GM23338 (cell line): Measurements from ENCODE around the gene CSNK1A1L. TPM values are rescaled to one million over a fixed set of nuclear protein-coding genes. Genes with fewer than 3 reads are reported as not detected.

ENCODE experiments used
- ATAC-seq: fragments of 200-7000 bp; cut with Tn5 transposase; 3 replicates; pipeline ENCODE4 v1.9.1; 2020
- DNase-seq: peaks from one replicate; pipeline ENCODE4 v3.0.0-alpha.2; 2015; ENCODE audit warnings: low spot score
- H2AFZ ChIP-seq: fragments of 200-600 bp; sonication (generic); 2 replicates; pipeline ENCODE4 v1.8.0; 2016; ENCODE audit warnings: antibody characterized with exemption, mild to moderate bottlenecking, moderate library complexity
- H3F3A ChIP-seq: fragments of 200-600 bp; sonication (generic); replicated peaks from 2 replicates; pipeline ENCODE4 v1.8.0; 2017; ENCODE audit warnings: antibody characterized with exemption, mixed run types, low read depth
- H3K27ac ChIP-seq: fragments of 200-600 bp; sonication (generic); 2 replicates; pipeline ENCODE4 v1.6.1; 2016; ENCODE audit warnings: low read depth
- H3K27me3 ChIP-seq: fragments of 200-600 bp; sonication (generic); 2 replicates; pipeline ENCODE4 v1.8.0; 2016; ENCODE audit warnings: mild to moderate bottlenecking, mixed run types, moderate library complexity; ENCODE audit not compliant: insufficient read depth
- H3K36me3 ChIP-seq: fragments of 200-600 bp; sonication (generic); 2 replicates; pipeline ENCODE4 v1.8.0; 2016; ENCODE audit warnings: mild to moderate bottlenecking; ENCODE audit not compliant: insufficient read depth
- H3K4me1 ChIP-seq: fragments of 200-600 bp; sonication (generic); 2 replicates; pipeline ENCODE4 v1.8.0; 2016; ENCODE audit warnings: mild to moderate bottlenecking, moderate library complexity; ENCODE audit not compliant: insufficient read depth
- H3K4me2 ChIP-seq: fragments of 200-600 bp; sonication (generic); 2 replicates; pipeline ENCODE4 v1.7.1; 2017; ENCODE audit warnings: mixed run types
- H3K4me3 ChIP-seq: fragments of 200-600 bp; sonication (generic); 2 replicates; pipeline ENCODE4 v1.6.1; 2016; ENCODE audit warnings: mixed run types
- H3K79me2 ChIP-seq: fragments of 200-600 bp; sonication (generic); replicated peaks from 2 replicates; pipeline ENCODE4 v1.8.0; 2017; ENCODE audit warnings: mild to moderate bottlenecking; ENCODE audit not compliant: insufficient read depth
- H3K9me2 ChIP-seq: fragments of 200-600 bp; sonication (generic); 2 replicates; pipeline ENCODE4 v1.8.0; 2017; ENCODE audit not compliant: insufficient read depth
- H4K20me1 ChIP-seq: fragments of 200-600 bp; sonication (generic); replicated peaks from 2 replicates; pipeline ENCODE4 v1.8.0; 2017; ENCODE audit warnings: mild to moderate bottlenecking; ENCODE audit not compliant: insufficient read depth
- H3K27ac Mint-ChIP-seq: 2 replicates; pipeline ENCODE4 v1.8.0; 2020; ENCODE audit warnings: inconsistent platforms, mild to moderate bottlenecking, moderate library complexity, mixed read lengths
- H3K27me3 Mint-ChIP-seq: 3 replicates; pipeline ENCODE4 v1.8.0; 2022; ENCODE audit warnings: low read depth, mild to moderate bottlenecking, moderate library complexity, mixed read lengths, inconsistent platforms; ENCODE audit not compliant: insufficient read depth, poor library complexity
- H3K36me3 Mint-ChIP-seq: 3 replicates; pipeline ENCODE4 v1.8.0; 2021; ENCODE audit warnings: low read depth, mild to moderate bottlenecking, inconsistent platforms, moderate library complexity, mixed read lengths
- H3K4me1 Mint-ChIP-seq: 3 replicates; pipeline ENCODE4 v1.8.0; 2020; ENCODE audit warnings: mild to moderate bottlenecking, inconsistent platforms, mixed read lengths
- H3K4me3 Mint-ChIP-seq: 3 replicates; pipeline ENCODE4 v1.8.0; 2021; ENCODE audit warnings: moderate library complexity, mild to moderate bottlenecking, inconsistent platforms, mixed read lengths
- H3K9me3 Mint-ChIP-seq: 3 replicates; pipeline ENCODE4 v1.8.0; 2020; ENCODE audit warnings: moderate library complexity, mild to moderate bottlenecking, inconsistent platforms, mixed read lengths
- POLR2AphosphoS5 ChIP-seq: IDR thresholded peaks from 2 replicates; pipeline ENCODE4 v1.6.1; 2016; ENCODE audit warnings: antibody characterized with exemption, low read depth
- STAT1 ChIP-seq: IDR thresholded peaks from one replicate; pipeline ENCODE4 v1.6.1; 2016; ENCODE audit warnings: antibody characterized with exemption; ENCODE audit not compliant: unreplicated experiment
- ZNF331 ChIP-seq: fragments of 250-450 bp; sonication (Bioruptor Pico); IDR thresholded peaks from 2 replicates; pipeline ENCODE4 v1.5.0; 2020; ENCODE audit warnings: low read depth, mild to moderate bottlenecking, moderate library complexity
- polyA plus RNA-seq: library from polyadenylated mRNA; unstranded; fragments of >200 nt; fragmentation: Nextera tagmentation; extraction: Ambion mirVana; gene quantifications from 2 replicates; pipeline ENCODE4 v1.2.1, GENCODE V29; 2016
- total RNA-seq: library from RNA; depleted of rRNA; stranded (reverse); fragments of >200 nt; shearing (Covaris generic); gene quantifications from 2 replicates; pipeline ENCODE4 v1.2.3, GENCODE V29; 2014
- TF ChIP-seq, protein P1 (sequence below), 2 experiments: fragments of 200-600 bp in 1 of 2; sonication (generic) in 1 of 2; conservative IDR thresholded peaks; 2 replicates each; pipeline versions ENCODE4 v1.5.1 to v1.6.1; 2016 to 2017; ENCODE audit warnings: antibody characterized with exemption in 2 of 2, low read depth in 2 of 2, mild to moderate bottlenecking in 2 of 2, moderate library complexity in 1 of 2
- TF ChIP-seq, protein P2 (sequence below): IDR thresholded peaks from one replicate; pipeline ENCODE4 v1.6.1; 2018; ENCODE audit warnings: antibody characterized with exemption; ENCODE audit not compliant: unreplicated experiment

Gene CSNK1A1L
- total and polyA plus RNA-seq, 2 experiments from 2014 or later: not detected

DNA sequence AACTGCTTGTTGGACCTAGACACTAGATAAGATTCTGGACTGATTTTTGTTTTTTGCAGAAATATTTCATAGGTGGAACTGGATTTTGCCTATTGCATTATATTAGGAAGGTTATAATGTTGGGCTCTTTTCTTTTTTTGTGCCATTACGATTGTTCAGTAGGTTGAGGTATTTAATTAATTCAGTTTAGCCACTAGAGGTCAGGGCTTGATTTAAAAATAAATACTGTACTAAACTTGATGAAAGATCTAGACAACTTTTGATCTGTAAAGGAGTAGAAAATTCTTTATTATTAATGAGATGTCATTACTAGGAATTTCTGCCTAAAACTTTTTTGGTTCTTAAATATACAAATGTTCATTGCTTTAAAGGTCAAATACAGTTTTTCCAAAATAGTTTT is 30.8 kb downstream of the CSNK1A1L start:
- H3K79me2 ChIP-seq: no peaks in the 10 kb centered on the region
- Mint-ChIP-seq H3K9me3 (no peaks in the 10 kb centered on the region), H3K27ac (no peak overlapping the region), H3K4me1 (peaks cover 3% of the 10 kb centered on the region; the same call in 2 of the 3 replicates), H3K4me3 (no peak overlapping the region), H3K27me3 (peaks cover 2% of the 10 kb centered on the region), H3K36me3 (no peaks in the 10 kb centered on the region)
- DNase-seq: peak; percentile 48
- no peak overlapping the region for H3K4me3 ChIP-seq
- H3K27ac ChIP-seq: no peak overlapping the region
- H3K36me3 ChIP-seq: no peaks in the 10 kb centered on the region
- H3F3A ChIP-seq: no peaks in the 10 kb centered on the region
- no peaks in the 10 kb centered on the region for H3K4me1 ChIP-seq
- ATAC-seq: peak; percentile 31; the same call in 2 of the 3 replicates
- H3K4me2 ChIP-seq: no peak overlapping the region
- no peaks in the 10 kb centered on the region for H4K20me1 ChIP-seq
- no peaks in the 10 kb centered on the region for H3K9me2 ChIP-seq
- H2AFZ ChIP-seq: no peak overlapping the region
- no peaks in the 10 kb centered on the region for H3K27me3 ChIP-seq
- TF ChIP-seq, protein P1, sequence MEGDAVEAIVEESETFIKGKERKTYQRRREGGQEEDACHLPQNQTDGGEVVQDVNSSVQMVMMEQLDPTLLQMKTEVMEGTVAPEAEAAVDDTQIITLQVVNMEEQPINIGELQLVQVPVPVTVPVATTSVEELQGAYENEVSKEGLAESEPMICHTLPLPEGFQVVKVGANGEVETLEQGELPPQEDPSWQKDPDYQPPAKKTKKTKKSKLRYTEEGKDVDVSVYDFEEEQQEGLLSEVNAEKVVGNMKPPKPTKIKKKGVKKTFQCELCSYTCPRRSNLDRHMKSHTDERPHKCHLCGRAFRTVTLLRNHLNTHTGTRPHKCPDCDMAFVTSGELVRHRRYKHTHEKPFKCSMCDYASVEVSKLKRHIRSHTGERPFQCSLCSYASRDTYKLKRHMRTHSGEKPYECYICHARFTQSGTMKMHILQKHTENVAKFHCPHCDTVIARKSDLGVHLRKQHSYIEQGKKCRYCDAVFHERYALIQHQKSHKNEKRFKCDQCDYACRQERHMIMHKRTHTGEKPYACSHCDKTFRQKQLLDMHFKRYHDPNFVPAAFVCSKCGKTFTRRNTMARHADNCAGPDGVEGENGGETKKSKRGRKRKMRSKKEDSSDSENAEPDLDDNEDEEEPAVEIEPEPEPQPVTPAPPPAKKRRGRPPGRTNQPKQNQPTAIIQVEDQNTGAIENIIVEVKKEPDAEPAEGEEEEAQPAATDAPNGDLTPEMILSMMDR (conservative IDR thresholded peaks at IDR 0.05; ENCODE audit: low read depth in 2 of 2): peak in 1 of 2 experiments; percentile 62; a peak in 3 of 4 replicates
- TF ChIP-seq, protein P2, sequence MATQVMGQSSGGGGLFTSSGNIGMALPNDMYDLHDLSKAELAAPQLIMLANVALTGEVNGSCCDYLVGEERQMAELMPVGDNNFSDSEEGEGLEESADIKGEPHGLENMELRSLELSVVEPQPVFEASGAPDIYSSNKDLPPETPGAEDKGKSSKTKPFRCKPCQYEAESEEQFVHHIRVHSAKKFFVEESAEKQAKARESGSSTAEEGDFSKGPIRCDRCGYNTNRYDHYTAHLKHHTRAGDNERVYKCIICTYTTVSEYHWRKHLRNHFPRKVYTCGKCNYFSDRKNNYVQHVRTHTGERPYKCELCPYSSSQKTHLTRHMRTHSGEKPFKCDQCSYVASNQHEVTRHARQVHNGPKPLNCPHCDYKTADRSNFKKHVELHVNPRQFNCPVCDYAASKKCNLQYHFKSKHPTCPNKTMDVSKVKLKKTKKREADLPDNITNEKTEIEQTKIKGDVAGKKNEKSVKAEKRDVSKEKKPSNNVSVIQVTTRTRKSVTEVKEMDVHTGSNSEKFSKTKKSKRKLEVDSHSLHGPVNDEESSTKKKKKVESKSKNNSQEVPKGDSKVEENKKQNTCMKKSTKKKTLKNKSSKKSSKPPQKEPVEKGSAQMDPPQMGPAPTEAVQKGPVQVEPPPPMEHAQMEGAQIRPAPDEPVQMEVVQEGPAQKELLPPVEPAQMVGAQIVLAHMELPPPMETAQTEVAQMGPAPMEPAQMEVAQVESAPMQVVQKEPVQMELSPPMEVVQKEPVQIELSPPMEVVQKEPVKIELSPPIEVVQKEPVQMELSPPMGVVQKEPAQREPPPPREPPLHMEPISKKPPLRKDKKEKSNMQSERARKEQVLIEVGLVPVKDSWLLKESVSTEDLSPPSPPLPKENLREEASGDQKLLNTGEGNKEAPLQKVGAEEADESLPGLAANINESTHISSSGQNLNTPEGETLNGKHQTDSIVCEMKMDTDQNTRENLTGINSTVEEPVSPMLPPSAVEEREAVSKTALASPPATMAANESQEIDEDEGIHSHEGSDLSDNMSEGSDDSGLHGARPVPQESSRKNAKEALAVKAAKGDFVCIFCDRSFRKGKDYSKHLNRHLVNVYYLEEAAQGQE: no peak
- TF ChIP-seq ZNF331: no peak

DNA sequence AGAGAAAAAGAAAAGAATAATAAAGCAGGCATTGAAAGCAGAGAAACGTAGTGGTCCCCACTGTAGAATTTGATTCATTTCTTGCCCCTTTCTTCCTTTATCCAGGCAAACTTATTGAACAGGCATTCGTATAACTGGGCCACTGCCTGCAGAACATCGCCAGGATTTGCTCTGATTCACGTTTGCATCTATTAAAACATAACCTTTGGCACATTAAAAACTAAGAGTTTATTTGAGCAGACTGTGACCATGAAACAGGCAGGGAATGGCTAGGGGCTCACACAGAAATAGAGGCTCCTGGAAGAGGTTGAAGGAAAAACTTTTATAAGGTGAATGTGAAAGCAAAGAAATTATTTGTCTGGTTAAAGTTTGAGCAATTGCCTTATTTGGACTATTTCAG is 33.4 kb downstream of the CSNK1A1L start:
- Histone ChIP-seq H3K79me2 (no peaks in the 10 kb centered on the region), H3K27me3 (no peaks in the 10 kb centered on the region), H3K4me1 (no peaks in the 10 kb centered on the region), H2AFZ (no peak overlapping the region; the same call in 1 of the 2 replicates), H3K4me2 (no peak overlapping the region), H4K20me1 (no peaks in the 10 kb centered on the region), H3K36me3 (no peaks in the 10 kb centered on the region), H3K27ac (no peak overlapping the region), H3K4me3 (no peak overlapping the region), H3K9me2 (no peaks in the 10 kb centered on the region), H3F3A (no peaks in the 10 kb centered on the region)
- H3K4me3 Mint-ChIP-seq: no peak overlapping the region
- peaks cover 3% of the 10 kb centered on the region; the same call in 2 of the 3 replicates for H3K4me1 Mint-ChIP-seq
- no peaks in the 10 kb centered on the region for H3K36me3 Mint-ChIP-seq
- DNase-seq (no peak), ATAC-seq (no peak)
- no peak for TF ChIP-seq STAT1
- TF ChIP-seq ZNF331: no peak
- TF ChIP-seq POLR2AphosphoS5: no peak
- H3K27ac Mint-ChIP-seq: no peak overlapping the region
- H3K9me3 Mint-ChIP-seq: no peaks in the 10 kb centered on the region; the same call in 2 of the 3 replicates
- H3K27me3 Mint-ChIP-seq: peaks cover 2% of the 10 kb centered on the region
